A549 (cell line): ENCODE data around the gene HDHD3. TPM values are rescaled to one million over a fixed set of nuclear protein-coding genes. Genes with fewer than 3 reads are reported as not detected.

ENCODE experiments used
- ATAC-seq, 2 experiments: fragments of 200-7000 bp in 1 of 2; fragments of >200 bp in 1 of 2; cut with Nextera tagmentation in 1 of 2; cut with Tn5 transposase in 1 of 2; 3 replicates each; pipeline versions ENCODE4 v1.8.0 to v1.9.1; 2018 to 2020; ENCODE audit warnings: mild to moderate bottlenecking in 1 of 2, moderate library complexity in 1 of 2
- CTCF ChIA-PET: fragments of 300-600 bp; sonication (Branson Sonifier 250); formaldehyde crosslinking; extraction: SDS; loops from one replicate; lab custom pipeline; 2021; ENCODE audit warnings: antibody characterized with exemption, inconsistent platforms; lab: Yijun Ruan, JAX
- POLR2A ChIA-PET: fragments of 350-600 bp; formaldehyde crosslinking; extraction: SDS; loops from one replicate; lab custom pipeline; 2021; ENCODE audit warnings: antibody characterized with exemption, inconsistent platforms; lab: Yijun Ruan, JAX
- DNase-seq, 2 experiments: peaks; one replicate each; pipeline versions ENCODE4 v3.0.0 to v3.0.0-alpha.2; 2011 to 2016; ENCODE audit warnings: low read depth in 1 of 2, low spot score in 1 of 2
- FAIRE-seq: peaks from 2 replicates; lab custom pipeline; 2011; peaks lifted over from hg19 to GRCh38; lab: Jason Lieb, UNC
- H3K27ac ChIP-seq, 2 experiments: fragments of >200 bp; sonication (Bioruptor Twin); formaldehyde crosslinking; 3 replicates each; pipeline ENCODE4 v1.5.1; 2016 to 2017
- H3K4me1 ChIP-seq: fragments of >200 bp; sonication (Bioruptor Twin); formaldehyde crosslinking; 3 replicates; pipeline ENCODE4 v1.6.1; 2016
- H3K4me2 ChIP-seq: fragments of >200 bp; sonication (Bioruptor Twin); formaldehyde crosslinking; 3 replicates; pipeline ENCODE4 v1.6.1; 2016
- H3K4me3 ChIP-seq: fragments of >200 bp; sonication (Bioruptor Twin); formaldehyde crosslinking; 3 replicates; pipeline ENCODE4 v1.5.1; 2016
- H3K9me3 ChIP-seq: fragments of >200 bp; sonication (Bioruptor Twin); formaldehyde crosslinking; 3 replicates; pipeline ENCODE4 v1.6.1; 2016
- CTCF ChIP-seq: fragments of >200 bp; sonication (Bioruptor Twin); formaldehyde crosslinking; IDR thresholded peaks from 3 replicates; pipeline ENCODE4 v1.5.1; 2016
- EHMT2 ChIP-seq: fragments of 200-600 bp; sonication (generic); IDR thresholded peaks from 2 replicates; pipeline ENCODE4 v1.6.1; 2016; ENCODE audit warnings: antibody characterized with exemption, low read depth, mild to moderate bottlenecking, moderate library complexity
- ELK1 ChIP-seq: fragments of 150-350 bp; IDR thresholded peaks from 2 replicates; pipeline ENCODE4 v1.6.1; 2014; ENCODE audit warnings: low read depth, mild to moderate bottlenecking, low read length
- ESRRA ChIP-seq: fragments of 150-350 bp; IDR thresholded peaks from 2 replicates; pipeline ENCODE4 v1.6.1; 2014; ENCODE audit warnings: mild to moderate bottlenecking, low read length, borderline replicate concordance
- FOSB ChIP-seq: fragments of 250-450 bp; sonication (Bioruptor Pico); IDR thresholded peaks from 2 replicates; pipeline ENCODE4 v1.5.0; 2020; ENCODE audit warnings: mild to moderate bottlenecking, moderate library complexity
- FOSL2 ChIP-seq, 2 experiments: fragments of 450-650 bp in 1 of 2; fragments of >200 bp in 1 of 2; sonication (Bioruptor Twin) in 1 of 2; formaldehyde crosslinking; IDR thresholded peaks; 2 replicates each; pipeline versions ENCODE4 v1.5.0 to v1.6.1; 2016 to 2020; ENCODE audit warnings: mild to moderate bottlenecking in 1 of 2, moderate library complexity in 1 of 2
- HDAC2 ChIP-seq: fragments of 200-600 bp; sonication (generic); IDR thresholded peaks from 2 replicates; pipeline ENCODE4 v1.6.1; 2016
- HOXA7 ChIP-seq: fragments of 250-450 bp; sonication (Bioruptor Pico); IDR thresholded peaks from 2 replicates; pipeline ENCODE4 v1.5.0; 2020; ENCODE audit warnings: mild to moderate bottlenecking, moderate library complexity
- HOXB13 ChIP-seq: fragments of 250-450 bp; sonication (Bioruptor Pico); IDR thresholded peaks from 2 replicates; pipeline ENCODE4 v1.5.0; 2020; ENCODE audit warnings: low read depth, mild to moderate bottlenecking, moderate library complexity
- HOXB5 ChIP-seq: fragments of 250-450 bp; sonication (Bioruptor Pico); IDR thresholded peaks from 2 replicates; pipeline ENCODE4 v1.5.0; 2020; ENCODE audit warnings: mild to moderate bottlenecking, moderate library complexity
- JUN ChIP-seq, 2 experiments: fragments of >200 bp; sonication (Bioruptor Twin); formaldehyde crosslinking; IDR thresholded peaks; 2 replicates in 1 of 2; 3 replicates in 1 of 2; pipeline ENCODE4 v1.6.1; 2016 to 2017
- MAFK ChIP-seq: fragments of 450-650 bp; IDR thresholded peaks from 2 replicates; pipeline ENCODE4 v1.6.1; 2014; ENCODE audit not compliant: partially characterized antibody
- POLR2AphosphoS2 ChIP-seq: conservative IDR thresholded peaks from 2 replicates; pipeline ENCODE4 v1.6.1; 2012; ENCODE audit warnings: low read length, improper control_type of control experiment, inconsistent platforms
- RCOR1 ChIP-seq: fragments of 150-350 bp; IDR thresholded peaks from 2 replicates; pipeline ENCODE4 v1.6.1; 2014; ENCODE audit warnings: antibody characterized with exemption, low read length, low read depth
- REST ChIP-seq: fragments of 200-600 bp; sonication (generic); IDR thresholded peaks from 2 replicates; pipeline ENCODE4 v1.6.1; 2016; ENCODE audit warnings: antibody characterized with exemption, mild to moderate bottlenecking, moderate library complexity
- RNF2 ChIP-seq: fragments of 200-600 bp; sonication (generic); IDR thresholded peaks from 2 replicates; pipeline ENCODE4 v1.6.1; 2016; ENCODE audit warnings: low read depth, mild to moderate bottlenecking, antibody characterized with exemption, moderate library complexity, borderline replicate concordance
- SMC3 ChIP-seq: fragments of >200 bp; sonication (Bioruptor Twin); formaldehyde crosslinking; IDR thresholded peaks from 3 replicates; pipeline ENCODE4 v1.6.1; 2018; ENCODE audit warnings: inconsistent platforms
- ZNF302 ChIP-seq: fragments of 250-450 bp; sonication (Bioruptor Pico); IDR thresholded peaks from 2 replicates; pipeline ENCODE4 v1.9.0; 2021; ENCODE audit warnings: inconsistent platforms, mild to moderate bottlenecking, moderate library complexity
- WGBS: methylation state at CpG from one replicate; pipeline ENCODE4 v1.1.6; 2017; ENCODE audit errors: missing lambda C conversion rate; 5-methylcytosine and 5-hydroxymethylcytosine counted together
- polyA plus RNA-seq, 4 experiments: library from polyadenylated mRNA; depleted of rRNA in 3 of 4; stranded (reverse); fragments of >200 nt; fragmentation: RNase III in 1 of 4; extraction: RNeasy Plus Mini Kit Qiagen cat#74134 plus additional on column Dnase treatment in 1 of 4; gene quantifications; 2 replicates in 3 of 4; 3 replicates in 1 of 4; pipeline ENCODE4 v1.2.3, GENCODE V29; 2011 to 2017
- TF ChIP-seq, protein P1 (sequence below): fragments of 250-450 bp; sonication (Bioruptor Pico); IDR thresholded peaks from 2 replicates; pipeline ENCODE4 v1.5.0; 2020; ENCODE audit warnings: low read depth, mild to moderate bottlenecking, moderate library complexity
- TF ChIP-seq, protein P2 (sequence below): fragments of >200 bp; sonication (Bioruptor Twin); formaldehyde crosslinking; IDR thresholded peaks from 2 replicates; pipeline ENCODE4 v1.6.1; 2016

Gene HDHD3
- polyA plus RNA-seq, 2 of the 4 experiments (the other 2 are of a cell fraction): 17.5 to 22.6 TPM

DNA sequence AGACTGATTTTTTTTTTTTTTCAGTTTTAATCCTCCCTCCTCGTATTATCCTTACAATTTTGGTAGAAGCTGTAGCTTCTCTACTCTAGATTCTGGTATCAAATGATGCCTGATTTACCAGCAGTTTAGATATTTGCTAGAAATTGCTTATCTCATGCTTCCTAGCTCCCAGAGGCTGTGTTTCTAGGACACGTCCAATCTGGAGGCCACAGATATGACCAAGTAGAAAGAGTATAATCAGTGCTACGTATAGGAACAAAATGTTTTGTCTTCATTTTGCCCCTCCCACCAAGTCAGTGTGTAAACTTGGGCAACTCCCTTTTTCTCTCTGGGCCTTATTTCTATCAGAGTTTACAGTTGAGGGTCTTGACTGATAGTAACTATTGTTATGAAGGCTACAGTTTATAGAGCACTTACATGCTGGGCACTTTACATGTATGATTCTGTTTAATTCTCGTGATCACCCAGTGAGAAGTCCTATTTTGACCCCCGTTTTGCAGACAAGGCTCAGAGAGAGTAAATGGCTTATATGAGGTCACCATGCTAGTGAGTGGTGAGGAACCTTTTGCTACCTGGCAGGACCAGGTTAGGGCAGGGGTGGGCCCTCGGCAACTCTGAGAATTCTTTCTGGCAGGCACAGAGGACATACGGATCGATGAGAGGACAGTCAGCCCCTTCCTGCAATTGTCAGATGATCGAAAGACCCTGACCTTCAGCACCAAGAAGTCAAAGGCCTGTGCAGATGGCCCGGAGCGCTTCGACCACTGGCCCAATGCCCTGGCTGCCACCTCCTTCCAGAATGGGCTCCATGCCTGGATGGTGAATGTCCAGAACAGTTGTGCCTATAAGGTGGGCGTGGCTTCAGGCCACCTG lies 7.6 kb downstream of the HDHD3 start:
- no peak for DNase-seq
- ChIA-PET CTCF (interaction anchor here (0.6 to 1.2 kb wide), 4 partner anchors 19 to 37 kb away, joined by 3 to 5 read pairs (median 4); no protein-coding TSS in a partner anchor), POLR2A (interaction anchor here (0.9 kb wide), 1 partner anchor 8 kb away, joined by 3 read pairs; the partner anchor contains the start of gene HDHD3)
- ATAC-seq: no peak
- Histone ChIP-seq H3K9me3 (no peaks in the 10 kb centered on the region), H3K4me3 (no peak overlapping the region), H3K4me2 (no peak overlapping the region), H3K27ac (no peak overlapping the region), H3K4me1 (no peaks in the 10 kb centered on the region)
- WGBS: 73% methylated on average over 13 of the region's 13 CpGs
- FAIRE-seq: no peak
- TF ChIP-seq RCOR1: no peak
- TF ChIP-seq HOXB5 (CRISPR knock-in tag): no peak
- no peak for TF ChIP-seq HDAC2
- TF ChIP-seq SMC3: no peak
- no peak for TF ChIP-seq HOXB13 (CRISPR knock-in tag)
- TF ChIP-seq MAFK: no peak
- no peak for TF ChIP-seq FOSB (CRISPR knock-in tag)
- TF ChIP-seq ESRRA: no peak
- TF ChIP-seq, protein P1, sequence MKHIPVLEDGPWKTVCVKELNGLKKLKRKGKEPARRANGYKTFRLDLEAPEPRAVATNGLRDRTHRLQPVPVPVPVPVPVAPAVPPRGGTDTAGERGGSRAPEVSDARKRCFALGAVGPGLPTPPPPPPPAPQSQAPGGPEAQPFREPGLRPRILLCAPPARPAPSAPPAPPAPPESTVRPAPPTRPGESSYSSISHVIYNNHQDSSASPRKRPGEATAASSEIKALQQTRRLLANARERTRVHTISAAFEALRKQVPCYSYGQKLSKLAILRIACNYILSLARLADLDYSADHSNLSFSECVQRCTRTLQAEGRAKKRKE (CRISPR knock-in tag): no peak
- TF ChIP-seq RNF2: no peak
- no peak for TF ChIP-seq EHMT2
- TF ChIP-seq HOXA7 (CRISPR knock-in tag): no peak
- no peak for TF ChIP-seq REST
- TF ChIP-seq JUN (IDR thresholded peaks at IDR 0.05): no peak
- no peak for TF ChIP-seq FOSL2 (IDR thresholded peaks at IDR 0.05)
- TF ChIP-seq FOSL2 (CRISPR knock-in tag; IDR thresholded peaks at IDR 0.05): no peak
- TF ChIP-seq, protein P2, sequence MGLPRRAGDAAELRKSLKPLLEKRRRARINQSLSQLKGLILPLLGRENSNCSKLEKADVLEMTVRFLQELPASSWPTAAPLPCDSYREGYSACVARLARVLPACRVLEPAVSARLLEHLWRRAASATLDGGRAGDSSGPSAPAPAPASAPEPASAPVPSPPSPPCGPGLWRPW: no peak
- TF ChIP-seq POLR2AphosphoS2: no peak
- TF ChIP-seq ZNF302 (CRISPR knock-in tag): no peak
- no peak for TF ChIP-seq ELK1
- TF ChIP-seq CTCF: no peak
